HepG2 (cell line): Measurements from ENCODE around the gene SYNE1. TPM values are rescaled to one million over a fixed set of nuclear protein-coding genes. Genes with fewer than 3 reads are reported as not detected.

Experiments
- ATAC-seq: fragments of 200-7000 bp; cut with Tn5 transposase; 3 replicates; pipeline ENCODE4 v1.9.1; 2020; ENCODE audit warnings: mild to moderate bottlenecking, moderate library complexity
- BruUV-seq: library from RNA; stranded (reverse); fragments of 400-500 nt; replicated peaks from 2 replicates; lab custom pipeline; 2021; lab: Mats Ljungman, UMichigan
- CTCF ChIA-PET: fragments of 300-600 bp; formaldehyde crosslinking; extraction: SDS; loops from one replicate; lab custom pipeline; 2021; ENCODE audit warnings: low total read pairs, inconsistent platforms, low intra/inter-chr PET ratio; lab: Yijun Ruan, JAX
- POLR2A ChIA-PET: fragments of 350-600 bp; sonication (Branson Sonifier 250); formaldehyde crosslinking; loops from one replicate; lab custom pipeline; 2020; ENCODE audit warnings: antibody characterized with exemption, inconsistent platforms; lab: Yijun Ruan, JAX
- DNase-seq: peaks from one replicate; pipeline ENCODE4 v3.0.0-alpha.2; 2015; ENCODE audit warnings: low spot score
- FAIRE-seq: peaks from 3 replicates; lab custom pipeline; 2011; peaks lifted over from hg19 to GRCh38; lab: Jason Lieb, UNC
- H2AFZ ChIP-seq: one replicate; pipeline ENCODE4 v1.6.1; 2011; ENCODE audit warnings: low read length, inconsistent platforms
- H3K27ac ChIP-seq: fragments of 300-600 bp; 3 replicates; pipeline ENCODE4 v1.8.0; 2011; ENCODE audit warnings: mixed run types, mild to moderate bottlenecking, mixed read lengths, low read length, inconsistent platforms; ENCODE audit not compliant: insufficient read depth; ENCODE audit errors: extremely low read length
- H3K27me3 ChIP-seq, 2 experiments: fragments of 200-600 bp in 1 of 2; 2 replicates in 1 of 2; 3 replicates in 1 of 2; pipeline versions ENCODE4 v1.6.0 to v1.8.0; 2011; ENCODE audit warnings: low read length in 2 of 2, mild to moderate bottlenecking in 2 of 2, moderate library complexity in 2 of 2, inconsistent platforms in 1 of 2; ENCODE audit not compliant: insufficient read depth in 2 of 2, control insufficient read depth in 1 of 2
- H3K36me3 ChIP-seq, 2 experiments: fragments of 200-600 bp in 1 of 2; replicated peaks in 1 of 2; 2 replicates in 1 of 2; 3 replicates in 1 of 2; pipeline versions ENCODE4 v1.5.1 to v1.8.0; 2011; ENCODE audit warnings: low read length in 2 of 2, inconsistent platforms in 1 of 2; ENCODE audit not compliant: insufficient read depth in 2 of 2, control insufficient read depth in 1 of 2
- H3K4me1 ChIP-seq: 2 replicates; pipeline ENCODE4 v1.5.1; 2012; ENCODE audit warnings: low read length, inconsistent platforms; ENCODE audit not compliant: insufficient read depth
- H3K4me2 ChIP-seq: 2 replicates; pipeline ENCODE4 v1.6.0; 2011; ENCODE audit warnings: low read depth, low read length, inconsistent platforms
- H3K4me3 ChIP-seq, 3 experiments: fragments of 200-600 bp in 1 of 3; sonication (generic), shearing (Covaris generic) in 1 of 3; replicated peaks in 1 of 3; 2 replicates each; pipeline ENCODE4 v1.5.1; 2011 to 2016; ENCODE audit warnings: low read length in 3 of 3, inconsistent platforms in 2 of 3, low read depth in 2 of 3, mild to moderate bottlenecking in 2 of 3, control low read depth in 1 of 3, mixed read lengths in 1 of 3; ENCODE audit not compliant: insufficient read depth in 1 of 3
- H3K79me2 ChIP-seq: one replicate; pipeline ENCODE4 v1.6.1; 2011; ENCODE audit warnings: low read length, inconsistent platforms; ENCODE audit not compliant: insufficient read depth
- H3K9ac ChIP-seq: 2 replicates; pipeline ENCODE4 v1.6.0; 2011; ENCODE audit warnings: mild to moderate bottlenecking, low read depth, low read length, inconsistent platforms; ENCODE audit not compliant: insufficient read depth
- H3K9me3 ChIP-seq: 2 replicates; pipeline ENCODE4 v1.5.1; 2012; ENCODE audit warnings: mild to moderate bottlenecking, low read length
- H4K20me1 ChIP-seq: 2 replicates; pipeline ENCODE4 v1.6.0; 2011; ENCODE audit warnings: inconsistent platforms, mild to moderate bottlenecking, low read length, moderate library complexity; ENCODE audit not compliant: insufficient read depth
- CREB3 ChIP-seq: sonication (generic); formaldehyde crosslinking; IDR thresholded peaks from 2 replicates; pipeline ENCODE4 v1.5.0; 2020; ENCODE audit warnings: missing genetic modification reagents
- CREM ChIP-seq, 2 experiments: sonication (generic) in 1 of 2; formaldehyde crosslinking in 1 of 2; IDR thresholded peaks; 2 replicates each; pipeline versions ENCODE4 v1.4.0 to v1.6.1; 2016 to 2020; ENCODE audit warnings: antibody characterized with exemption in 1 of 2, mild to moderate bottlenecking in 1 of 2, missing genetic modification reagents in 1 of 2
- HNRNPUL1 ChIP-seq: fragments of 200-400 bp; formaldehyde crosslinking; IDR thresholded peaks from 2 replicates; pipeline ENCODE4 v1.6.1; 2017; ENCODE audit warnings: low read depth, mild to moderate bottlenecking, low read length, moderate library complexity
- ZBTB43 ChIP-seq: sonication (generic); formaldehyde crosslinking; conservative IDR thresholded peaks from 2 replicates; pipeline ENCODE4 v1.4.0; 2020; ENCODE audit warnings: missing genetic modification reagents
- ZNF776 ChIP-seq: sonication (generic); formaldehyde crosslinking; IDR thresholded peaks from 2 replicates; pipeline ENCODE4 v1.4.0; 2020; ENCODE audit warnings: mild to moderate bottlenecking, missing genetic modification reagents
- WGBS: methylation state at CpG from one replicate; pipeline ENCODE4 v1.1.6; 2017; ENCODE audit warnings: low lambda C conversion rate; 5-methylcytosine and 5-hydroxymethylcytosine counted together
- in situ Hi-C: cut with HindIII; loops from 2 replicates; pipeline ENCODE4 v1.10.0; 2017; ENCODE audit warnings: low pct_unique_long_range_greater_than_20kb; ENCODE audit not compliant: extremely low pct_ligation_motif_present
- intact Hi-C: fragments of 100-400 bp; cut with micrococcal nuclease; formaldehyde crosslinking; loops from one replicate; pipeline ENCODE4 v1.10.0; 2022; ENCODE audit not compliant: unreplicated experiment
- polyA plus RNA-seq, 8 experiments: library from polyadenylated mRNA; depleted of rRNA in 3 of 8; stranded (reverse) in 7 of 8; unstranded in 1 of 8; fragments of >200 nt; fragmentation: Illumina TruSeq in 4 of 8; extraction: Trizol in 4 of 8; gene quantifications; 2 replicates each; pipeline versions ENCODE4 v1.2.1 to v1.2.3, GENCODE V29; 2011 to 2016; ENCODE audit warnings: low read depth in 4 of 8, missing spikeins in 1 of 8, mixed read lengths in 1 of 8; ENCODE audit not compliant: insufficient read depth in 1 of 8
- total RNA-seq, 5 experiments: library from RNA; depleted of rRNA; stranded (reverse); fragments of >200 nt; fragmentation: Illumina TruSeq; extraction: Trizol; gene quantifications; 2 replicates each; pipeline ENCODE4 v1.2.3, GENCODE V29; 2016; ENCODE audit warnings: low read depth in 1 of 5

The SYNE1 gene
- total and polyA plus RNA-seq, 2 of the 13 experiments (the other 11 are each of a cell fraction or from before 2014, with no cell fraction given), result 5.5 to 15.9 TPM

- Histone ChIP-seq H3K9ac (no peak overlapping the region), H3K79me2 (no peaks in the 10 kb centered on the region), H2AFZ (no peak overlapping the region), H3K4me3 (no peak overlapping the region), H3K27ac (no peak overlapping the region), H4K20me1 (no peaks in the 10 kb centered on the region), H3K4me2 (no peak overlapping the region), H3K36me3 (no peaks in the 10 kb centered on the region), H3K9me3 (no peaks in the 10 kb centered on the region), H3K4me1 (peaks cover 41% of the 10 kb centered on the region), H3K27me3 (no peaks in the 10 kb centered on the region; a peak in 1 of 5 replicates)
- 94% methylated on average over 3 of the region's 3 CpGs for WGBS
- intact Hi-C loops, result no loop called here
- FAIRE-seq, result no peak
- in situ Hi-C loops, result loop anchor here (25.0 kb wide), 1 partner anchor 688 kb away; the partner anchor contains the start of gene FBXO5
- BruUV-seq, result no TSS peak
- DNase-seq, result no peak
- ChIA-PET POLR2A (no interaction called here), CTCF (no interaction called here)
- TF ChIP-seq ZBTB43 (CRISPR knock-in tag), result no peak
- no peak for TF ChIP-seq CREB3 (CRISPR knock-in tag)
- no peak for TF ChIP-seq ZNF776 (CRISPR knock-in tag)
- TF ChIP-seq HNRNPUL1, result no peak
- no peak for TF ChIP-seq CREM (IDR thresholded peaks at IDR 0.05)
- no peak for TF ChIP-seq CREM (CRISPR knock-in tag; IDR thresholded peaks at IDR 0.05)
- ATAC-seq, result no peak
Observed at GRCh38 chr6:152298848-152299735, 338.1 kb downstream of the SYNE1 start.
